Measurements from ENCODE around the gene CACNA1H. TPM values are rescaled to one million over a fixed set of nuclear protein-coding genes. Genes with fewer than 3 reads are reported as not detected.

The CACNA1H gene
- total RNA-seq, 1 donor from 2014 or later = 2.5 TPM

DNA sequence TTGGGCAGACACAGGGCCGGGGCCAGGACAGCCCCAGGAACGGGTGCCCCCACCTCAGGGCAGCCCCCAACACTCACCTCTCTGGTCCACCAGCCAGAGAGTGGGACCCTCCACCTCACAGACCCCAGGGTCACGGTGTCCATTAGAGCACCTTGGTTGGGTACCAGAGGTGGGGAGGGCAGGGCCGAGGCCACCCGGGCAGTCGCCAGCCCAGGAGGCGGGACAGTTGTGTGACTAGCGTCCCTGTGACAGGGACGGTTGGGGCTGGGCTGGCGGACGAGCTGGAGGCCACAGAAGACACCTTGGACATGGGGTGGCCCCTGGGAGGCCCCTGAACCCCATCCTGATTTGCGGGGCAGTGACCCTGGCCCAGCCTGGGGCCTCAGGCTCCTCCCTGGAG lies 45.2 kb upstream of the CACNA1H start:
- Histone ChIP-seq H3K4me3 (no peak overlapping the region), H3K9me3 (replicated peaks) (no peaks in the 10 kb centered on the region), H3K27me3 (ENCODE audit: low read depth) (peaks cover 98% of the 10 kb centered on the region), H3K36me3 (no peaks in the 10 kb centered on the region), H3K27ac (replicated peaks) (no peak overlapping the region), H3K4me1 (peaks cover 7% of the 10 kb centered on the region)
- TF ChIP-seq, protein P1, sequence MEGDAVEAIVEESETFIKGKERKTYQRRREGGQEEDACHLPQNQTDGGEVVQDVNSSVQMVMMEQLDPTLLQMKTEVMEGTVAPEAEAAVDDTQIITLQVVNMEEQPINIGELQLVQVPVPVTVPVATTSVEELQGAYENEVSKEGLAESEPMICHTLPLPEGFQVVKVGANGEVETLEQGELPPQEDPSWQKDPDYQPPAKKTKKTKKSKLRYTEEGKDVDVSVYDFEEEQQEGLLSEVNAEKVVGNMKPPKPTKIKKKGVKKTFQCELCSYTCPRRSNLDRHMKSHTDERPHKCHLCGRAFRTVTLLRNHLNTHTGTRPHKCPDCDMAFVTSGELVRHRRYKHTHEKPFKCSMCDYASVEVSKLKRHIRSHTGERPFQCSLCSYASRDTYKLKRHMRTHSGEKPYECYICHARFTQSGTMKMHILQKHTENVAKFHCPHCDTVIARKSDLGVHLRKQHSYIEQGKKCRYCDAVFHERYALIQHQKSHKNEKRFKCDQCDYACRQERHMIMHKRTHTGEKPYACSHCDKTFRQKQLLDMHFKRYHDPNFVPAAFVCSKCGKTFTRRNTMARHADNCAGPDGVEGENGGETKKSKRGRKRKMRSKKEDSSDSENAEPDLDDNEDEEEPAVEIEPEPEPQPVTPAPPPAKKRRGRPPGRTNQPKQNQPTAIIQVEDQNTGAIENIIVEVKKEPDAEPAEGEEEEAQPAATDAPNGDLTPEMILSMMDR (IDR thresholded peaks at IDR 0.05; ENCODE audit: borderline replicate concordance) = no peak
- intact Hi-C loops (cut with micrococcal nuclease) = no loop called here
- DNase-seq = no peak

DNA sequence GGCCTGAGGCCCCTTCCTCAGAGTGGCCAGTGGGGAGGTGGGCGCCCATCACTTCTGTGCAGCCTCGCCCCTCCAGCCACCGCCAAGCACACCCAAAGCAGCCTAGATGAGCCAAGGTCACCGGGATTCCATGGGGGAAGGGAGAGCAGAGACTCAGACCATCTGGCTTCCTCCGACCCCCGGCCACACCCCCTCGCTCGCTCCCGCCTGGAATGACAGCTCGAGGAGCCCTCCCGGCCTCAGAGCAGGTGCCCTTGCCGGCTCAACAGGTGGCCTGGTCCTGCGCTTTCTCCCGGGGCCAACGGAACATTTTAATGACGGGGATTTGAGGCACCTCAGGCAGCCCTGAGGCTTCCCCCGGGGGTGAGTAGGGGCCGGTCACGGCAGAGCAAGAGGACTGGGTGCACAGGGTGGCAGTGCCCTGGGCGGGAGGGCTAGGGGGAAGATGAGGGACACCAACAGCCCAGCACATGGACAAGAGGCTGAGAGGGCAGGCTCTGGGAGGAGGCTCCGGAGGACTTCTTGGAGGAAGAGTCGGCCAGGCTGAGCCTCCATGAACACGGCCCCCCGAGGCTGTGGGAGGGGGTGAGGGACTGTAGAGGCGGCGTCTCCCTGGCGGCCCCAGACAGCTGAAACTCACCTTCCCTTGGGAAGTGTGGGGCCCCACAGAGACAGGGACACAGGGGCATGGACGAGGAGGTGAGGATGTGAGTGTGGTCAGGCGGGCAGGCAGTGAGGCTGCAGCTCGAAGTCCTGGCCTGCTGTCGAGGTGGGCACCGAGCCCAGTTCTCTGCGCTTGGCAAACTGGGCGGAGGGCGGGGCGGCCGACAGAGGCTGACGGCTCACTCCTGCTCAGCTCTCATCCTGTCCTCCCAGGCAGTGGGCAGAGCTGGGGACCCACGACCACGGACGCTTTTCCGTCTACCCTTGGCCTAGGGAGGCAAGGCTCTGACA lies 44.3 kb upstream of the CACNA1H start:
- TF ChIP-seq, protein P1 (IDR thresholded peaks at IDR 0.05; ENCODE audit: borderline replicate concordance) = no peak
- H3K36me3 ChIP-seq = no peaks in the 10 kb centered on the region
- H3K9me3 ChIP-seq (replicated peaks) = no peaks in the 10 kb centered on the region
- no peak overlapping the region for H3K27ac ChIP-seq (replicated peaks)
- peaks cover 99% of the 10 kb centered on the region for H3K27me3 ChIP-seq (ENCODE audit: low read depth)
- intact Hi-C loops (cut with micrococcal nuclease) = no loop called here
- H3K4me1 ChIP-seq = no peaks in the 10 kb centered on the region
- DNase-seq = peak; percentile 48
- no peak overlapping the region for H3K4me3 ChIP-seq

GRCh38 chr16:1109648-1110047 lies 43.3 kb upstream of the CACNA1H start:
- TF ChIP-seq, protein P1 (IDR thresholded peaks at IDR 0.05; ENCODE audit: borderline replicate concordance) = no peak

DNA sequence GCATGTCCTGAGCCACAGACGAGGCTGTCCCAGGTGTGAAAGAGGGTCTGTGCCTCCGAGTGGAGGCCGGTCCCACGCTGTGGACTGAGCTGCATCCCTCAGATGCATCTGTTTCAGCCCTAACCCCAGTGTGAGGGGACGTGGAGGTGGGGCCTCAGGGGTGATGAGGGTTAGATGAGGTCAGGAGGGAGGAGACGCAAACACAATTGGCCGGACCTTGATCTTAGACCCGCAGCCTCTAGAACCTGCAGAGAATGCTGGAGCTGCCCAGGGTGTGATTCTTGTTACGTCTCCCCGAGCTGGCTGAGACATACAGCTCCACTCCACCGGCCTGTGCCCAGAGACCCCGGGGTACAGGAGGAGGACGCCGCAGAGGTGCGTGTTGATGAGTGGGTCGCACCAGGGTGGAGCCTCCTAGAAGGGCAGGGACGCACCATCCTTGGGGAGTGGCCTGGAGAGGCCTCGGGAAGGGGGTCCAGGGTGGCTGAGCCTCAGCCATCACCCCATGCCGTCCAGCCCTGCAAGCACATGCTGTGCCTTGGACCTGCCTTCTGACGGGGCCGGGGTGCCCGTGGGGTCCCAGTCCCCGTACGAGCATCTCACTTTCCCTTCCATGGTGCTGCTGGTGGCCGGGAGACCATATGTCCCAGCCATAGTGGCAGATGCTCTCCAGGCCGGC lies 40.3 kb upstream of the CACNA1H start:
- peaks cover 96% of the 10 kb centered on the region for H3K27me3 ChIP-seq (ENCODE audit: low read depth)
- TF ChIP-seq, protein P1 (IDR thresholded peaks at IDR 0.05; ENCODE audit: borderline replicate concordance) = no peak
- H3K4me3 ChIP-seq = no peak overlapping the region
- H3K4me1 ChIP-seq = no peaks in the 10 kb centered on the region
- H3K9me3 ChIP-seq (replicated peaks) = no peaks in the 10 kb centered on the region
- H3K27ac ChIP-seq (replicated peaks) = no peak overlapping the region
- DNase-seq = no peak
- H3K36me3 ChIP-seq = no peaks in the 10 kb centered on the region
- intact Hi-C loops (cut with micrococcal nuclease) = no loop called here

More at GRCh38 chr16:1109648-1110047, 43.3 kb upstream of the CACNA1H start:
- Histone ChIP-seq H3K36me3 (no peaks in the 10 kb centered on the region), H3K27ac (replicated peaks) (no peak overlapping the region), H3K4me3 (no peak overlapping the region), H3K9me3 (replicated peaks) (no peaks in the 10 kb centered on the region), H3K4me1 (no peaks in the 10 kb centered on the region), H3K27me3 (ENCODE audit: low read depth) (peaks cover 96% of the 10 kb centered on the region)
- intact Hi-C loops (cut with micrococcal nuclease) = no loop called here
- no peak for DNase-seq

- intact Hi-C loops (cut with micrococcal nuclease) = no loop called here
- H3K36me3 ChIP-seq = no peaks in the 10 kb centered on the region
- no peak overlapping the region for H3K4me3 ChIP-seq
- H3K27ac ChIP-seq (replicated peaks) = no peak overlapping the region
- H3K4me1 ChIP-seq = no peaks in the 10 kb centered on the region
- no peaks in the 10 kb centered on the region for H3K9me3 ChIP-seq (replicated peaks)
- no peak for DNase-seq
- H3K27me3 ChIP-seq (ENCODE audit: low read depth) = peaks cover 96% of the 10 kb centered on the region
- TF ChIP-seq, protein P1 (IDR thresholded peaks at IDR 0.05; ENCODE audit: borderline replicate concordance) = no peak
Observed at GRCh38 chr16:1113489-1113888, 39.4 kb upstream of the CACNA1H start.
